HepG2 (cell line): ENCODE results near the gene TMEM125. TPM values are rescaled to one million over a fixed set of nuclear protein-coding genes. Genes with fewer than 3 reads are reported as not detected.

Experiments
- ATAC-seq: fragments of 200-7000 bp; cut with Tn5 transposase; 3 replicates; pipeline ENCODE4 v1.9.1; 2020; ENCODE audit warnings: mild to moderate bottlenecking, moderate library complexity
- BruUV-seq: library from RNA; stranded (reverse); fragments of 400-500 nt; replicated peaks from 2 replicates; lab custom pipeline; 2021; lab: Mats Ljungman, UMichigan
- CTCF ChIA-PET: fragments of 300-600 bp; formaldehyde crosslinking; extraction: SDS; loops from one replicate; lab custom pipeline; 2021; ENCODE audit warnings: low total read pairs, inconsistent platforms, low intra/inter-chr PET ratio; lab: Yijun Ruan, JAX
- POLR2A ChIA-PET: fragments of 350-600 bp; sonication (Branson Sonifier 250); formaldehyde crosslinking; loops from one replicate; lab custom pipeline; 2020; ENCODE audit warnings: antibody characterized with exemption, inconsistent platforms; lab: Yijun Ruan, JAX
- DNase-seq: peaks from one replicate; pipeline ENCODE4 v3.0.0-alpha.2; 2015; ENCODE audit warnings: low spot score
- FAIRE-seq: peaks from 3 replicates; lab custom pipeline; 2011; peaks lifted over from hg19 to GRCh38; lab: Jason Lieb, UNC
- H2AFZ ChIP-seq: one replicate; pipeline ENCODE4 v1.6.1; 2011; ENCODE audit warnings: low read length, inconsistent platforms
- H3K27ac ChIP-seq: fragments of 300-600 bp; 3 replicates; pipeline ENCODE4 v1.8.0; 2011; ENCODE audit warnings: mixed run types, mild to moderate bottlenecking, mixed read lengths, low read length, inconsistent platforms; ENCODE audit not compliant: insufficient read depth; ENCODE audit errors: extremely low read length
- H3K27me3 ChIP-seq, 2 experiments: fragments of 200-600 bp in 1 of 2; 2 replicates in 1 of 2; 3 replicates in 1 of 2; pipeline versions ENCODE4 v1.6.0 to v1.8.0; 2011; ENCODE audit warnings: low read length in 2 of 2, mild to moderate bottlenecking in 2 of 2, moderate library complexity in 2 of 2, inconsistent platforms in 1 of 2; ENCODE audit not compliant: insufficient read depth in 2 of 2, control insufficient read depth in 1 of 2
- H3K36me3 ChIP-seq, 2 experiments: fragments of 200-600 bp in 1 of 2; replicated peaks in 1 of 2; 2 replicates in 1 of 2; 3 replicates in 1 of 2; pipeline versions ENCODE4 v1.5.1 to v1.8.0; 2011; ENCODE audit warnings: low read length in 2 of 2, inconsistent platforms in 1 of 2; ENCODE audit not compliant: insufficient read depth in 2 of 2, control insufficient read depth in 1 of 2
- H3K4me1 ChIP-seq: 2 replicates; pipeline ENCODE4 v1.5.1; 2012; ENCODE audit warnings: low read length, inconsistent platforms; ENCODE audit not compliant: insufficient read depth
- H3K4me2 ChIP-seq: 2 replicates; pipeline ENCODE4 v1.6.0; 2011; ENCODE audit warnings: low read depth, low read length, inconsistent platforms
- H3K4me3 ChIP-seq, 3 experiments: fragments of 200-600 bp in 1 of 3; sonication (generic), shearing (Covaris generic) in 1 of 3; replicated peaks in 1 of 3; 2 replicates each; pipeline ENCODE4 v1.5.1; 2011 to 2016; ENCODE audit warnings: low read length in 3 of 3, inconsistent platforms in 2 of 3, low read depth in 2 of 3, mild to moderate bottlenecking in 2 of 3, control low read depth in 1 of 3, mixed read lengths in 1 of 3; ENCODE audit not compliant: insufficient read depth in 1 of 3
- H3K79me2 ChIP-seq: one replicate; pipeline ENCODE4 v1.6.1; 2011; ENCODE audit warnings: low read length, inconsistent platforms; ENCODE audit not compliant: insufficient read depth
- H3K9ac ChIP-seq: 2 replicates; pipeline ENCODE4 v1.6.0; 2011; ENCODE audit warnings: mild to moderate bottlenecking, low read depth, low read length, inconsistent platforms; ENCODE audit not compliant: insufficient read depth
- H3K9me3 ChIP-seq: 2 replicates; pipeline ENCODE4 v1.5.1; 2012; ENCODE audit warnings: mild to moderate bottlenecking, low read length
- H4K20me1 ChIP-seq: 2 replicates; pipeline ENCODE4 v1.6.0; 2011; ENCODE audit warnings: inconsistent platforms, mild to moderate bottlenecking, low read length, moderate library complexity; ENCODE audit not compliant: insufficient read depth
- BCL6 ChIP-seq: IDR thresholded peaks from 2 replicates; pipeline ENCODE4 v1.6.1; 2016; ENCODE audit warnings: missing genetic modification reagents, missing compliant biosample characterization
- KDM3A ChIP-seq: IDR thresholded peaks from 2 replicates; pipeline ENCODE4 v1.6.1; 2018; ENCODE audit warnings: low read depth, missing compliant biosample characterization
- NFIC ChIP-seq: IDR thresholded peaks from 2 replicates; pipeline ENCODE4 v1.6.1; 2012; ENCODE audit warnings: mild to moderate bottlenecking, low read length, inconsistent platforms
- PLSCR1 ChIP-seq: sonication (generic); formaldehyde crosslinking; IDR thresholded peaks from 2 replicates; pipeline ENCODE4 v1.5.0; 2020; ENCODE audit warnings: missing genetic modification reagents, mild to moderate bottlenecking, borderline replicate concordance
- POGZ ChIP-seq: sonication (generic); formaldehyde crosslinking; IDR thresholded peaks from 2 replicates; pipeline ENCODE4 v1.4.0; 2020; ENCODE audit warnings: mild to moderate bottlenecking, missing genetic modification reagents
- PRDM4 ChIP-seq: sonication (generic); formaldehyde crosslinking; IDR thresholded peaks from 2 replicates; pipeline ENCODE4 v1.9.0; 2021; ENCODE audit warnings: missing genetic modification reagents, borderline replicate concordance
- REST ChIP-seq, 2 experiments: IDR thresholded peaks; 2 replicates each; pipeline ENCODE4 v1.6.1; 2011 to 2012; ENCODE audit warnings: low read length in 2 of 2, borderline replicate concordance in 1 of 2, low read depth in 1 of 2, mild to moderate bottlenecking in 1 of 2, moderate library complexity in 1 of 2
- RFX3 ChIP-seq: IDR thresholded peaks from 2 replicates; pipeline ENCODE4 v1.6.1; 2016; ENCODE audit warnings: missing biosample characterization, missing genetic modification reagents
- RXRA ChIP-seq: sonication (generic); formaldehyde crosslinking; IDR thresholded peaks from 2 replicates; pipeline ENCODE4 v1.5.1; 2020; ENCODE audit warnings: missing genetic modification reagents
- ZHX1 ChIP-seq: sonication (generic); formaldehyde crosslinking; IDR thresholded peaks from 2 replicates; pipeline ENCODE4 v1.8.1; 2022; ENCODE audit warnings: low read depth, mild to moderate bottlenecking, missing genetic modification reagents
- ZNF639 ChIP-seq: conservative IDR thresholded peaks from 2 replicates; pipeline ENCODE4 v1.6.1; 2018; ENCODE audit warnings: missing genetic modification reagents
- WGBS: methylation state at CpG from one replicate; pipeline ENCODE4 v1.1.6; 2017; ENCODE audit warnings: low lambda C conversion rate; 5-methylcytosine and 5-hydroxymethylcytosine counted together
- in situ Hi-C: cut with HindIII; loops from 2 replicates; pipeline ENCODE4 v1.10.0; 2017; ENCODE audit warnings: low pct_unique_long_range_greater_than_20kb; ENCODE audit not compliant: extremely low pct_ligation_motif_present
- intact Hi-C: fragments of 100-400 bp; cut with micrococcal nuclease; formaldehyde crosslinking; loops from one replicate; pipeline ENCODE4 v1.10.0; 2022; ENCODE audit not compliant: unreplicated experiment
- polyA plus RNA-seq, 8 experiments: library from polyadenylated mRNA; depleted of rRNA in 3 of 8; stranded (reverse) in 7 of 8; unstranded in 1 of 8; fragments of >200 nt; fragmentation: Illumina TruSeq in 4 of 8; extraction: Trizol in 4 of 8; gene quantifications; 2 replicates each; pipeline versions ENCODE4 v1.2.1 to v1.2.3, GENCODE V29; 2011 to 2016; ENCODE audit warnings: low read depth in 4 of 8, missing spikeins in 1 of 8, mixed read lengths in 1 of 8; ENCODE audit not compliant: insufficient read depth in 1 of 8
- total RNA-seq, 5 experiments: library from RNA; depleted of rRNA; stranded (reverse); fragments of >200 nt; fragmentation: Illumina TruSeq; extraction: Trizol; gene quantifications; 2 replicates each; pipeline ENCODE4 v1.2.3, GENCODE V29; 2016; ENCODE audit warnings: low read depth in 1 of 5

Gene TMEM125
- total and polyA plus RNA-seq, 2 of the 13 experiments (the other 11 are each of a cell fraction or from before 2014, with no cell fraction given): 0.03 TPM; not detected in 1

- H3K79me2 ChIP-seq: no peaks in the 10 kb centered on the region
- no peak overlapping the region for H2AFZ ChIP-seq
- peak overlapping the region; percentile 53 for H3K27ac ChIP-seq
- FAIRE-seq: no peak
- CTCF ChIA-PET: no interaction called here
- H3K4me2 ChIP-seq: peak overlapping the region; percentile 77
- in situ Hi-C loops (no loop called here), intact Hi-C loops (loop anchor here (2.0 kb wide), 1 partner anchor 65 kb away; no protein-coding TSS in a partner anchor)
- POLR2A ChIA-PET: interaction anchor here (1.2 to 2.8 kb wide), 5 partner anchors 9 to 352 kb away, joined by 3 to 35 read pairs (median 7); partner anchors contain the start of genes C1orf210 and CDC20
- WGBS: 65% methylated on average over 12 of the region's 12 CpGs
- peak overlapping the region; percentile 17 to 55 (median 30); a peak in 4 of 6 replicates for H3K4me3 ChIP-seq
- H3K9me3 ChIP-seq: no peaks in the 10 kb centered on the region
- H3K4me1 ChIP-seq: peaks cover 76% of the 10 kb centered on the region
- no peaks in the 10 kb centered on the region for H4K20me1 ChIP-seq
- H3K27me3 ChIP-seq: no peaks in the 10 kb centered on the region; a peak in 1 of 5 replicates
- no TSS peak for BruUV-seq
- peak; percentile 21 for ATAC-seq
- no peaks in the 10 kb centered on the region for H3K36me3 ChIP-seq
- no peak for DNase-seq
- peak overlapping the region; percentile 8; the same call in 1 of the 2 replicates for H3K9ac ChIP-seq
- no peak for TF ChIP-seq BCL6
- TF ChIP-seq PRDM4 (CRISPR knock-in tag): no peak
- TF ChIP-seq PLSCR1 (CRISPR knock-in tag): no peak
- TF ChIP-seq RXRA (CRISPR knock-in tag): no peak
- TF ChIP-seq ZNF639 (CRISPR knock-in tag): no peak
- no peak for TF ChIP-seq RFX3 (CRISPR knock-in tag)
- no peak for TF ChIP-seq KDM3A
- no peak for TF ChIP-seq NFIC
- no peak for TF ChIP-seq ZHX1
- no peak for TF ChIP-seq REST (IDR thresholded peaks at IDR 0.05; ENCODE audit: borderline replicate concordance in 1 of 2, low read depth in 1 of 2, low read length in 2 of 2)
- no peak for TF ChIP-seq POGZ
Observed at GRCh38 chr1:43275826-43276620, 6.2 kb downstream of the TMEM125 start.
